HCT116 (cell line): ENCODE results near the gene TCF12. TPM values are rescaled to one million over a fixed set of nuclear protein-coding genes. Genes with fewer than 3 reads are reported as not detected.

Experiments
- ATAC-seq: fragments of 200-7000 bp; cut with Tn5 transposase; 2 replicates; pipeline ENCODE4 v1.9.1; 2020; ENCODE audit warnings: mild to moderate bottlenecking, moderate library complexity
- BruUV-seq: library from RNA; stranded (reverse); fragments of 400-500 nt; replicated peaks from 2 replicates; lab custom pipeline; 2021; lab: Mats Ljungman, UMichigan
- CTCF ChIA-PET: fragments of 300-600 bp; sonication (Branson Sonifier 250); formaldehyde crosslinking; loops from one replicate; lab custom pipeline; 2021; ENCODE audit warnings: antibody characterized with exemption; lab: Charles Lee
- POLR2A ChIA-PET: fragments of 300-600, 350-600 bp; sonication (Branson Sonifier 250); formaldehyde crosslinking; loops from one replicate; lab custom pipeline; 2021; ENCODE audit warnings: antibody characterized with exemption; lab: Charles Lee
- RAD21 ChIA-PET, 2 experiments: fragments of 300-600 bp; sonication (Branson Sonifier 250); formaldehyde crosslinking; loops; one replicate each; lab custom pipeline; 2023; ENCODE audit warnings: low total read pairs in 2 of 2; ENCODE audit not compliant: uncharacterized antibody in 2 of 2, unreplicated experiment in 2 of 2, low non-redundant PET in 1 of 2; lab: Charles Lee
- DNase-seq: peaks from one replicate; pipeline ENCODE4 v3.0.0-alpha.2; 2010; ENCODE audit warnings: low read depth, low spot score
- H2AFZ ChIP-seq: fragments of 200-600 bp; shearing (Covaris generic), sonication (generic); 2 replicates; pipeline ENCODE4 v1.6.1; 2017; ENCODE audit warnings: low read depth, mixed run types, mixed read lengths, antibody characterized with exemption, low read length; ENCODE audit not compliant: poor library complexity, severe bottlenecking
- H3K27ac ChIP-seq: 2 replicates; pipeline ENCODE4 v1.5.1; 2012; ENCODE audit warnings: low read depth, low read length
- H3K27me3 ChIP-seq: fragments of 200-600 bp; sonication (generic); 2 replicates; pipeline ENCODE4 v1.6.1; 2016; ENCODE audit warnings: mixed run types, low read length, mixed read lengths; ENCODE audit not compliant: insufficient read depth
- H3K36me3 ChIP-seq, 2 experiments: fragments of 200-500 bp in 1 of 2; fragments of 200-600 bp in 1 of 2; sonication (Bioruptor generic) in 1 of 2; sonication (generic) in 1 of 2; 2 replicates each; pipeline versions ENCODE4 v1.5.1 to v1.6.1; 2014 to 2016; ENCODE audit warnings: low read length in 2 of 2, inconsistent platforms in 1 of 2, mixed read lengths in 1 of 2, mixed run types in 1 of 2; ENCODE audit not compliant: insufficient read depth in 2 of 2, control insufficient read depth in 1 of 2
- H3K4me1 ChIP-seq, 2 experiments: fragments of 200-600 bp in 1 of 2; sonication (generic) in 1 of 2; 2 replicates each; pipeline versions ENCODE4 v1.5.1 to v1.6.1; 2012 to 2017; ENCODE audit warnings: low read length in 2 of 2, inconsistent platforms in 1 of 2, mild to moderate bottlenecking in 1 of 2, mixed read lengths in 1 of 2, mixed run types in 1 of 2, moderate library complexity in 1 of 2; ENCODE audit not compliant: insufficient read depth in 2 of 2, control insufficient read depth in 1 of 2
- H3K4me2 ChIP-seq: fragments of 200-600 bp; sonication (generic); 2 replicates; pipeline ENCODE4 v1.6.1; 2017; ENCODE audit warnings: mixed run types, low read length, mixed read lengths
- H3K4me3 ChIP-seq, 2 experiments: fragments of 200-600 bp in 1 of 2; sonication (generic) in 1 of 2; replicated peaks in 1 of 2; 2 replicates each; pipeline ENCODE4 v1.5.1; 2011 to 2016; ENCODE audit warnings: low read length in 2 of 2, control low read depth in 1 of 2, low read depth in 1 of 2, mild to moderate bottlenecking in 1 of 2, mixed read lengths in 1 of 2, mixed run types in 1 of 2
- H3K79me2 ChIP-seq: fragments of 200-600 bp; sonication (generic); 2 replicates; pipeline ENCODE4 v1.6.1; 2017; ENCODE audit warnings: mild to moderate bottlenecking, mixed run types, low read length, moderate library complexity, mixed read lengths; ENCODE audit not compliant: insufficient read depth
- H3K9ac ChIP-seq: fragments of 200-600 bp; sonication (generic); 2 replicates; pipeline ENCODE4 v1.6.1; 2016; ENCODE audit warnings: low read length, mixed read lengths
- H3K9me2 ChIP-seq: fragments of 200-600 bp; sonication (generic), shearing (Covaris generic); 2 replicates; pipeline ENCODE4 v1.6.1; 2017; ENCODE audit warnings: mixed run types, mild to moderate bottlenecking, moderate library complexity; ENCODE audit not compliant: insufficient read depth
- H3K9me3 ChIP-seq, 2 experiments: fragments of 200-500 bp in 1 of 2; fragments of 200-600 bp in 1 of 2; sonication (Bioruptor generic) in 1 of 2; sonication (generic) in 1 of 2; 2 replicates each; pipeline ENCODE4 v1.6.1; 2014 to 2017; ENCODE audit warnings: low read length in 2 of 2, mixed read lengths in 2 of 2, inconsistent platforms in 1 of 2, low read depth in 1 of 2, mild to moderate bottlenecking in 1 of 2, mixed run types in 1 of 2, moderate library complexity in 1 of 2; ENCODE audit not compliant: control insufficient read depth in 1 of 2, insufficient read depth in 1 of 2
- H4K20me1 ChIP-seq: fragments of 200-600 bp; sonication (generic), shearing (Covaris generic); 2 replicates; pipeline ENCODE4 v1.6.1; 2017; ENCODE audit warnings: mixed run types, mild to moderate bottlenecking, moderate library complexity; ENCODE audit not compliant: insufficient read depth
- CEBPB ChIP-seq: IDR thresholded peaks from 2 replicates; pipeline ENCODE4 v1.6.1; 2012; ENCODE audit warnings: low read depth
- CTCF ChIP-seq, 3 experiments: fragments of 200-600 bp in 1 of 3; sonication (generic) in 1 of 3; IDR thresholded peaks in 2 of 3; conservative IDR thresholded peaks in 1 of 3; 2 replicates each; pipeline ENCODE4 v1.5.1; 2012 to 2017; ENCODE audit warnings: low read depth in 2 of 3, low read length in 2 of 3, antibody characterized with exemption in 1 of 3, borderline replicate concordance in 1 of 3, control low read depth in 1 of 3, mild to moderate bottlenecking in 1 of 3, mixed read lengths in 1 of 3, mixed run types in 1 of 3, moderate library complexity in 1 of 3; ENCODE audit not compliant: insufficient read depth in 1 of 3
- ELF1 ChIP-seq: IDR thresholded peaks from 2 replicates; pipeline ENCODE4 v1.6.1; 2012; ENCODE audit warnings: low read depth, borderline replicate concordance
- EZH2 ChIP-seq: fragments of 200-600 bp; sonication (generic); IDR thresholded peaks from 2 replicates; pipeline ENCODE4 v1.6.1; 2017; ENCODE audit warnings: antibody characterized with exemption, mixed run types
- FOSL1 ChIP-seq: IDR thresholded peaks from 2 replicates; pipeline ENCODE4 v1.6.1; 2012; ENCODE audit warnings: low read depth
- JUND ChIP-seq: IDR thresholded peaks from 2 replicates; pipeline ENCODE4 v1.6.1; 2012
- POLR2A ChIP-seq: IDR thresholded peaks from 2 replicates; pipeline ENCODE4 v1.7.0; 2011; ENCODE audit warnings: borderline replicate concordance; ENCODE audit not compliant: insufficient read depth, insufficient read length; ENCODE audit errors: extremely low read depth
- POLR2AphosphoS5 ChIP-seq: IDR thresholded peaks from 2 replicates; pipeline ENCODE4 v1.6.1; 2011; ENCODE audit warnings: mild to moderate bottlenecking, low read depth, low read length, moderate library complexity
- RAD21 ChIP-seq: IDR thresholded peaks from 2 replicates; pipeline ENCODE4 v1.6.1; 2012; ENCODE audit warnings: low read depth, mild to moderate bottlenecking
- SIN3A ChIP-seq: IDR thresholded peaks from 2 replicates; pipeline ENCODE4 v1.6.1; 2012; ENCODE audit warnings: low read depth
- SRF ChIP-seq: IDR thresholded peaks from 2 replicates; pipeline ENCODE4 v1.6.1; 2012; ENCODE audit warnings: low read depth
- YY1 ChIP-seq: IDR thresholded peaks from 2 replicates; pipeline ENCODE4 v1.6.1; 2011; ENCODE audit warnings: low read length, low read depth, moderate library complexity, mild to moderate bottlenecking; ENCODE audit not compliant: insufficient replicate concordance; ENCODE audit errors: extremely low read depth
- ZBTB33 ChIP-seq: IDR thresholded peaks from 2 replicates; pipeline ENCODE4 v1.6.1; 2011; ENCODE audit warnings: mild to moderate bottlenecking, low read length, moderate library complexity; ENCODE audit not compliant: insufficient replicate concordance; ENCODE audit errors: extremely low read depth
- intact Hi-C: fragments of 100-400 bp; cut with micrococcal nuclease; formaldehyde crosslinking; loops from 2 replicates; pipeline ENCODE4 v1.10.0; 2022
- total RNA-seq: library from RNA; stranded (reverse); gene quantifications from one replicate; pipeline ENCODE4 v1.2.1, GENCODE V29; 2021; ENCODE audit not compliant: unreplicated experiment

The TCF12 gene
- total RNA-seq, 1 experiment from 2014 or later, result 71.6 TPM

- Histone ChIP-seq H3K9me3 (no peaks in the 10 kb centered on the region), H3K4me3 (no peak overlapping the region), H3K4me2 (no peak overlapping the region), H2AFZ (no peak overlapping the region), H3K4me1 (no peaks in the 10 kb centered on the region), H3K9me2 (no peaks in the 10 kb centered on the region), H3K27ac (no peak overlapping the region), H3K36me3 (no peaks in the 10 kb centered on the region), H3K79me2 (no peaks in the 10 kb centered on the region), H4K20me1 (no peaks in the 10 kb centered on the region), H3K27me3 (no peaks in the 10 kb centered on the region), H3K9ac (no peak overlapping the region)
- BruUV-seq, result no TSS peak
- intact Hi-C loops, result no loop called here
- DNase-seq (no peak), ATAC-seq (no peak)
- ChIA-PET RAD21 (no interaction called here), POLR2A (no interaction called here), CTCF (no interaction called here)
- TF ChIP-seq SRF (no peak), FOSL1 (no peak), YY1 (no peak), EZH2 (no peak), ZBTB33 (no peak), JUND (no peak), POLR2A (no peak), RAD21 (no peak), ELF1 (no peak), SIN3A (no peak), CEBPB (no peak), CTCF (IDR thresholded peaks at IDR 0.05 in 2 of 3, conservative IDR thresholded peaks at IDR 0.05 in 1 of 3; ENCODE audit: borderline replicate concordance in 1 of 3, insufficient read depth in 1 of 3, low read depth in 2 of 3, low read length in 2 of 3) (no peak), POLR2AphosphoS5 (no peak)
Observed at GRCh38 chr15:57310876-57311275, 392.4 kb downstream of the TCF12 start.
